Fibroblast of pulmonary artery (primary cell): ENCODE data around the gene S100A7A.
"Not testable (repeated sequence)": the region's sequence is repeated elsewhere in the genome, so short reads cannot be mapped to it uniquely, and the experiment has no call there.

ENCODE experiments used
- DNase-seq: peaks from one replicate; pipeline ENCODE4 v3.0.0-alpha.2; 2010; ENCODE audit warnings: low read depth
- H3K4me3 ChIP-seq: replicated peaks from 2 replicates; pipeline ENCODE4 v1.5.1; 2011; ENCODE audit warnings: low read depth, mild to moderate bottlenecking, control low read depth, low read length, moderate library complexity
- TF ChIP-seq, protein P1 (sequence below): IDR thresholded peaks from 2 replicates; pipeline ENCODE4 v1.5.1; 2011; ENCODE audit warnings: mild to moderate bottlenecking, control low read depth, low read length, inconsistent platforms; ENCODE audit errors: missing control alignments

Gene S100A7A

DNA sequence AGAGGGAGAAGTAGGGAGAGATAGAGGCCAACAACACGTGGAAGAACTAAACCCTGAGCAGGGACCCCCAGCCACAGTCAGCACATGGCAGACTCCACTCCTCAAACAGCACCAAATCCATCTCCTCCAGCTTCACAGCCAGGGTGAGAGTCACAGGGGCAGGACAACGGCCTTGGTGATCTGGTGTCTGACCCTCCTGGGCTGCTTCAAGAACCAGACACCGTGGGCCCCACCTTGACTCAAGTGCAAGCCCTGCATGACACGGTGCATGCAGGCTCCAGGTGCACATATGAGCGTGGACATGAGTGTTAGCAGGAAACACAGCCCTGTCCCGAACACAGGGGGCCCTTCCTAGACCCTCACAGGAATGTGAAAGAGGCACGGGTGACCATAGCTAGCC, 22.3 kb downstream of the S100A7A start:
- no peak overlapping the region for H3K4me3 ChIP-seq
- TF ChIP-seq, protein P1, sequence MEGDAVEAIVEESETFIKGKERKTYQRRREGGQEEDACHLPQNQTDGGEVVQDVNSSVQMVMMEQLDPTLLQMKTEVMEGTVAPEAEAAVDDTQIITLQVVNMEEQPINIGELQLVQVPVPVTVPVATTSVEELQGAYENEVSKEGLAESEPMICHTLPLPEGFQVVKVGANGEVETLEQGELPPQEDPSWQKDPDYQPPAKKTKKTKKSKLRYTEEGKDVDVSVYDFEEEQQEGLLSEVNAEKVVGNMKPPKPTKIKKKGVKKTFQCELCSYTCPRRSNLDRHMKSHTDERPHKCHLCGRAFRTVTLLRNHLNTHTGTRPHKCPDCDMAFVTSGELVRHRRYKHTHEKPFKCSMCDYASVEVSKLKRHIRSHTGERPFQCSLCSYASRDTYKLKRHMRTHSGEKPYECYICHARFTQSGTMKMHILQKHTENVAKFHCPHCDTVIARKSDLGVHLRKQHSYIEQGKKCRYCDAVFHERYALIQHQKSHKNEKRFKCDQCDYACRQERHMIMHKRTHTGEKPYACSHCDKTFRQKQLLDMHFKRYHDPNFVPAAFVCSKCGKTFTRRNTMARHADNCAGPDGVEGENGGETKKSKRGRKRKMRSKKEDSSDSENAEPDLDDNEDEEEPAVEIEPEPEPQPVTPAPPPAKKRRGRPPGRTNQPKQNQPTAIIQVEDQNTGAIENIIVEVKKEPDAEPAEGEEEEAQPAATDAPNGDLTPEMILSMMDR = no peak
- DNase-seq = no peak

DNA sequence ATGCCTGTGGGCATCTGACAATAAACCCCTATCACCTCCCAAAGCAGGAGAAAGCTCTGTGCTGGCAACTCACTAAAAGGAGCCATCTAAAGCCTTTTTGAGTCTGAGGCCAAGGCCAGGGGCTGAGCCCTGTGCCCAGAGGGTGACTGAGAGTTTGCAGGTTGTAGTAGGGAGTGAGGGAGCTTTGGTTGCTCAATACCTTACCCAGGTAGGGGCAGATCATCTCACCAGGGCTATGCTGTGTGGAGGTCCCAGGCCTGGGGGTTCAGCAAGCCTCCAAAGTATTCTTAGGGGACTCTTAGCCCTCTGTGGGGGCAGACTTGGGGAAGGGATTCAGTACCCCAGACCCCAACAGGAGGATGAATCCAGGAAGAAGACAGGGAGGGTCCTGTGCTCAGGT, 23.0 kb downstream of the S100A7A start:
- TF ChIP-seq, protein P1 = no peak
- DNase-seq = no peak
- H3K4me3 ChIP-seq = no peak overlapping the region

DNA sequence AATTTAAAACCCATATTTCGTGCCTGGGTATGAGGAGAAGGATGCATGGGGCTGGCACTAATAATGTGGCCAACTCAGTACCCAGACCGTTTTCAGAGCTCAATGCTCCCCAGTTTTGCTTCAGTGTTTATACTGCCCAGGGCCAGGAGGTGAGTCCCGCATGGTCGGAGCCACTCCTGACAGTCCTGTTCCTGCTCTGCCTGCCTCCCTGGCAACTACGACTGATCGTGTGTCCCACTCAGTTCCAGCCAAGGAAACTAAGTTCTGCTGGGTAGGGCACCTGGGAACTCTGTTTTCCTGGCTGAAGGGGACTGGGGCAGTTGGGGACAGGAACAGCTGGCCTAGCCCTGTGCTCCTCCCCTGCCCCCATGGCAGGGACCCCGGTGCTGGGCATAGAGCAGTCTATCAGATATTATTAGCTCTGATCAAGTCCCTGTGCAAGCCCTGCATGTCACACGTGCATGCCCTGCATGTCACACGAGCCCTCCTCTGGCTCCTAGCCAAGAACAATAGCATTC, 25.0 kb downstream of the S100A7A start:
- no peak for DNase-seq
- TF ChIP-seq, protein P1 = no peak
- no peak overlapping the region for H3K4me3 ChIP-seq

DNA sequence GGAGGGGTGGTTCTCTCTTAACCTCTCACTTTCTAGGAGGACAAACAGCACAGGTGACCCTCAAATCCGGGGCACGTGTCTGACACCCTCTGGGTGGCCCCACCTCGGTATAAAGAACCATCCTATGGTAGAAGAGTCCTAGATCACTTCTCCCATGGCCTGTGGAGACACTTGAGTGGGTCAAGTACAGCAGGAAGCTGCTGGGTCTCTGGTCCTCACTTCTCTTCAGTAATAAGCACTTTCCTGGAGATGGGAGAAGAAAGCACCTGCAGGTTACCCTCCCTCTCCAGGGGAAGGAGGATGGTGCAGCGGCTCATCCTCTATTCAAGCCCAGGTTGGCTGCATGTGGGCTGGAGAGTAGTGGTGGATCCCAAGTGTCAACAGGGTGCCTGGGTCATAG, 27.2 kb downstream of the S100A7A start:
- no peak for DNase-seq
- no peak overlapping the region for H3K4me3 ChIP-seq
- TF ChIP-seq, protein P1 = no peak

DNA sequence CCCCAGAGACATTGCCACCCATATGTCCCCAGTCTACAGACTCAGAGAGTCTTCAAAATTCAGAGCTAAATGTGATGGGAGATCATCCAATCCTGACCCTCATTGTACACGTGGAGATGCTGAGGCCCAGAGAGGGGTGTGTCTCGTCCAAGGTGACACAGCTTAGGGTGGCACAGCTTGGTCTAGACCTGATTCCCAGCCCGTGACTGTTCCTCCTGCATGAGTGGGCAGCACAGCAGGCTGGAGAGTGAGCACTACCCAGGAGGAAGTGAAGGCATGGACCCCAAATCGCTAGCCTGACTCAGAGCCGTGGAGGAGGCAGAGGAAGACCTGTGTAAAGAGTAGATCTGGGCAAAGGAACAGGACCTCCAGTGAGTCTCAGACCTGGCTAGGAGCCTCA, 27.8 kb downstream of the S100A7A start:
- no peak overlapping the region for H3K4me3 ChIP-seq
- no peak for DNase-seq
- TF ChIP-seq, protein P1 = no peak

DNA sequence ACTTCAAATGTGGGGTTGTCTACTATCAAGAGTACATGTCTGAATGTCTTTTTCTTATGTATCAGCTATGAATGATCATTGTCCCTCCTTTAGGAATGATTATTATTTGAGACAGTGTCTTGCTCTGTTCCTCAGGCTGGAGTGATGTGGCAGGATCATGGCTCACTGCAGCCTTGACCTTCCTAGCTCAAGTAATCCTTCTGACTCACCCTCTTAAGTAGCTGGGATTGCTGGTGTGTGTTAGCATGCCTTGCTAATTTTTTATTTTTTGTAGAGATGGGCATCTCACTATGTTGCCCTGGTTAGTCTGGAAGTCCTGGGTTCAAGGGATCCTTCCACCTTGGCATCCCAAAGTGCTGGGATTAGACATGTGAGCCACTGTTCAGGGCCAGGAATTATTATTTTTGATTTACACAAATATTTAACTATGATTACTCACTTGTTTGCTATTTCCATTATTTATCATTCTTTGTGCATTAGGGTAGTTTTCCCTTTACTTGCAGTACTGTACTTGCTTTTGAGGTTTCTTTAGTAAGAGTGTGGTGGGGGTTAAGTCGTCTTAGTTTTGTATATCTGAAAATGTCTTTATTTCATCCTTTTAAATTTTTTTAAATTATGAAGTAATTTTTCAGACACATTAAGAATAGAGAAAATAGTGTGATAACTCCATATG, 31.3 kb downstream of the S100A7A start:
- DNase-seq = no peak
- TF ChIP-seq, protein P1 = no peak
- H3K4me3 ChIP-seq = no peak overlapping the region

DNA sequence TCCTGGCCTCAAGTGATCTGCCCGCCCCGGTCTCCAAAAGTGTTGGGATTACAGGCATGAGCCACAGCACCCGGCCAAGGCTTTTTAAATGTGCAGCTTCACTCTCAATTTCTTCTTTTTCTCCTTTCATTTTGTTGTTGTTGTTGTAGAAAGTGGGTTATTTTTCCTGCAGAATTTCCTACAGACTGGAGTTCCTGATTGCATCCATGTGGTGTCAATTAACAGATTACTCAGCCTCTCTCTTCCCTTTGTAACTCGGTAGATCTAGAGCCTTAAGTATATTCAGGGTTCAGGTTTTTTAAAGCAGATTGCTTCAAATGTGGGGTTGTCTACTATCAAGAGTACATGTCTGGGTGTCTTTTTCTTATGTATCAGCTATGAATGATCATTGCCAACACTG, 32.5 kb downstream of the S100A7A start:
- not testable (repeated sequence) for H3K4me3 ChIP-seq, DNase-seq
